ENCODE data around the gene ONECUT3. TPM values are rescaled to one million over a fixed set of nuclear protein-coding genes. Genes with fewer than 3 reads are reported as not detected.

Gene ONECUT3
- total and polyA plus RNA-seq, 3 donors from 2014 or later = 0.13 to 0.39 (median 0.25) TPM

DNA sequence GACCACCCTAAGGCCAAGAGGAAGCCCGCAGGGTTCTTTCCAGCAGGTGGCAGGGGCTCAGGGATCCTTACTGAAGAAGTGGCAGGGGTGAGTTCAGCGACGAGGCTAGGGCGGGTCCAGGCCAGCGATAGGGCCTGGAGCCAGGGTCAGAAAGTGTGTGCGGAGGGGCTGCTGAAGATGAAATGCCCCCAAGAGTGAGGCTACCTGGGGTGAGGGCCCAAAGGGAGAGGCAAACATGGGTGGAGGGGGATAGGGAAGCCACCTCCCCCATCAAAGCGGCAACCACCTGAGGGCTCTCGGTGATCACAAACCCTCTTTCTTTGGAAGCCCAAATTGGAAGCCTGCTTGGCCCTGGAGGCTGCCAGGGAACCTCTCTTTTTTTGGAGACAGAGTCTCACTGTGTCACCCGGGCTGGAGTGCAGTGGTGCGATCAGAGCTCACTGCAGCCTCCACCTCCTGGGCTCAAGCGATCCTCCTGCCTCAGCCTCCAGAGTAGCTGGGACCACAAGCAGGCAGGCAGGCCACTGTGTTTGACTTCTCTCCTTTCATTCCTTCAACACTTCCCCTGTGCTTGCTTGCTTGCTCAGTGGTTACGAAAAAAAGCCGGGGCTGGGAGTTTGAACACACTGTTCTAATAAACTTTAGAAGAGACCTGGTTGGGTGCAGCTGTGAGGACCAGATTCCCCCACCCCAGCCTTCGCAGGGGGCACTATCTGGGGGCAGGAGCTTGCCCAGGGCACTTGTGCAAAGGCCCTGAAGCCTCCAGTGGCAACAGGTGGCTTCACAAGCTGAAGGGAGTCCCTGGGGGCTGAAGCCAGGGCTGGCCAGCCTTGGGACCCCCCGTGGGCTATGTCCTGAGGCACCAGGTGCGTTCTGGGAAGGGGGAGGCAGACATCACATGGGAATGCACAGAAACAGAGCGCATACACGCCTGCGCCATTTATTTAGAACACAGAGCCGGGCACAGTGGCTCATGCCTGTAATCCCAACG is 60.2 kb downstream of the ONECUT3 start:
- Histone ChIP-seq H3K9me3 (no peaks in the 10 kb centered on the region), H3K4me1 (peaks cover 13% of the 10 kb centered on the region), H3K36me3 (ENCODE audit: low read depth, missing control alignments) (no peaks in the 10 kb centered on the region), H3K4me3 (peak overlapping the region in 1 of 2 donors; percentile 62), H3K27ac (peak overlapping the region in 1 of 2 donors; percentile 33), H3K27me3 (no peaks in the 10 kb centered on the region)
- no peak for DNase-seq
- intact Hi-C loops (cut with DNase I; ENCODE audit: low total_unique reads) = no loop called here
- TF ChIP-seq POLR2A (IDR thresholded peaks at IDR 0.05) (no peak), CTCF (IDR thresholded peaks at IDR 0.05) (no peak)
- 54 to 67% methylated on average over 16 to 21 of the region's 21 CpGs for WGBS, 2 donors

DNA sequence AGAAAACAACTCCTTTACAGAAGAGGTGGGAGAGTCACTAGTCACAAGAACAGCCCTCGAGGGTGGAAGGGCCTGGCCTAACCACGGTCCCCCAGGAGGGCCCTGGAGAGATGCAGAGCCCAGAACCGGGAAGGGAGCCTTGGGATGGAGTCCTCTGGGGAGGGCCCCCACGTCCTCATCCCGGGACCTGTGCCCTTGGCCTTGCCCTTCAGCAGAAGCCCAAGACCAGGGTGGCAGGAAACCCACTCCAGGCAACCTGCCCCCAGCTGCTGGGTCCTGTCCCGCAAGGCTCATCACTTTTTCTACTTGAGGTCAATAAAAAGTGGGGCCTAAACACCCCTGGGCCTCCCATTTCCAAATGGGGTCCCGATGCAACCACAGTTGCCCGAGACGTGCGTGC is 61.1 kb downstream of the ONECUT3 start:
- no peak for TF ChIP-seq POLR2A (IDR thresholded peaks at IDR 0.05)
- no peak for TF ChIP-seq CTCF (IDR thresholded peaks at IDR 0.05)
- 60 to 69% methylated on average over 6 to 10 of the region's 10 CpGs for WGBS, 2 donors
- no peaks in the 10 kb centered on the region for H3K36me3 ChIP-seq (ENCODE audit: low read depth, missing control alignments)
- H3K4me1 ChIP-seq = peaks cover 13% of the 10 kb centered on the region
- H3K27me3 ChIP-seq = no peaks in the 10 kb centered on the region
- no peak for DNase-seq
- H3K27ac ChIP-seq = no peak overlapping the region
- H3K9me3 ChIP-seq = no peaks in the 10 kb centered on the region
- intact Hi-C loops (cut with DNase I; ENCODE audit: low total_unique reads) = no loop called here
- no peak overlapping the region for H3K4me3 ChIP-seq

- H3K27me3 ChIP-seq = no peaks in the 10 kb centered on the region
- H3K4me3 ChIP-seq = no peak overlapping the region
- no peaks in the 10 kb centered on the region for H3K36me3 ChIP-seq (ENCODE audit: low read depth, missing control alignments)
- no peak for TF ChIP-seq CTCF (IDR thresholded peaks at IDR 0.05)
- no peak for TF ChIP-seq POLR2A (IDR thresholded peaks at IDR 0.05)
- H3K9me3 ChIP-seq = no peaks in the 10 kb centered on the region
- H3K4me1 ChIP-seq = peaks cover 13% of the 10 kb centered on the region
- no peak for DNase-seq
- intact Hi-C loops (cut with DNase I; ENCODE audit: low total_unique reads) = no loop called here
- H3K27ac ChIP-seq = no peak overlapping the region
- 80 to 84% methylated on average over 20 to 26 of the region's 26 CpGs for WGBS, 2 donors
Measured at GRCh38 chr19:1814833-1815604, 61.7 kb downstream of the ONECUT3 start.

GRCh38 chr19:1815605-1816529 is 62.6 kb downstream of the ONECUT3 start:
- Histone ChIP-seq H3K9me3 (no peaks in the 10 kb centered on the region), H3K36me3 (ENCODE audit: low read depth, missing control alignments) (no peaks in the 10 kb centered on the region), H3K4me3 (no peak overlapping the region), H3K27ac (no peak overlapping the region), H3K4me1 (peaks cover 13% of the 10 kb centered on the region), H3K27me3 (no peaks in the 10 kb centered on the region)
- no peak for TF ChIP-seq POLR2A (IDR thresholded peaks at IDR 0.05)
- no peak for TF ChIP-seq CTCF (IDR thresholded peaks at IDR 0.05)
- 87 to 91% methylated on average over 27 to 61 of the region's 61 CpGs for WGBS, 2 donors
- no peak for DNase-seq
- intact Hi-C loops (cut with DNase I; ENCODE audit: low total_unique reads) = no loop called here
